Left ventricle myocardium inferior (tissue), 1 donor: ENCODE results near the gene WSB1. TPM values are rescaled to one million over a fixed set of nuclear protein-coding genes. Genes with fewer than 3 reads are reported as not detected.
A peak's percentile ranks its signal among the peaks of the same experiment; 100 is the strongest.

ENCODE experiments used
- DNase-seq: peaks from one replicate; pipeline ENCODE4 v3.0.0-alpha.2; 2020
- H3K27ac ChIP-seq: fragments of 200-600 bp; replicated peaks from 2 replicates; pipeline ENCODE4 v1.8.0; 2021
- H3K27me3 ChIP-seq: fragments of 200-600 bp; 2 replicates; pipeline ENCODE4 v1.8.0; 2021; ENCODE audit warnings: low read depth
- H3K36me3 ChIP-seq: fragments of 200-600 bp; 2 replicates; pipeline ENCODE4 v1.8.0; 2021
- H3K4me1 ChIP-seq: fragments of 200-600 bp; 2 replicates; pipeline ENCODE4 v1.8.0; 2021
- H3K4me3 ChIP-seq: fragments of 200-600 bp; 2 replicates; pipeline ENCODE4 v1.8.0; 2021; ENCODE audit warnings: mild to moderate bottlenecking, moderate library complexity
- H3K9me3 ChIP-seq: fragments of 200-600 bp; replicated peaks from 2 replicates; pipeline ENCODE4 v1.8.0; 2021
- intact Hi-C: fragments of 100-400 bp; cut with micrococcal nuclease; formaldehyde crosslinking; loops from one replicate; pipeline ENCODE4 v1.11.0; 2022
- total RNA-seq: library from RNA; stranded (reverse); fragmentation: NEBNext Ultra II Directional; extraction: Animal tissue kit (Norgen Biotek cat#: 25700); gene quantifications from one replicate; pipeline ENCODE4 v1.2.1, GENCODE V29; 2021
- TF ChIP-seq, protein P1 (sequence below): fragments of 200-600 bp; IDR thresholded peaks from 2 replicates; pipeline ENCODE4 v1.8.0; 2021; ENCODE audit warnings: antibody characterized with exemption, mild to moderate bottlenecking, borderline replicate concordance
- donor health status: DM: no; HTN: yes; CAD: no; lungs with severe emphysema.

Gene WSB1
- total RNA-seq, 1 donor from 2014 or later = 53.3 TPM

DNA sequence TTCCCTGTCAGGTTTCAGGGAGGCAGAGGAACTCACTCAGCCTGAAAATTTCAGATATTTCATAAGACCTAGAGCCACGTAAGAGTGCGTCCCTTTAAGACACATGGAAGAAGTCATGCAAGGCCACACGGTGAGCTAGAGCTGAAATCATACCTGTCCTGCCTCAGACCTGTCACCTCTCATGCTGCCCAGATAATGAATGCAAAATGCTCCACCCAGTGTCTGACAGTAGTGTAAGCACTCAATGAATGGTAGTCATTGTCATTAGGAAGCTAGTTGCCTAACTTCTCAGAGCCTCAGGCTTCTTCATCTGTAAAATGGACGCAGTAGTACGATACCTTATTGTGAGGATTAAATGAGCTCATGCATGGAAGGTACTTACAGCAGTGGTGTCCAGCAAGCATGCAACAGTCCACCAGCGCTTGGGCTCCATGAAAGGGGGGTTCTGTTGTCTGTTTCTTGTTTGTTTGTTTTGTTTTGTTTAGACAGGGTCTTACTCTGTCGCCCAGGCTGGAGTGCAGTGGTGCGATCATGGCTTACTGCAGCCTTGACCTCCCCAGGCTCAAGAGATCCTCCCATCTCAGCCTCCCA, 60.7 kb downstream of the WSB1 start:
- H3K27ac ChIP-seq = peak overlapping the region; percentile 97
- intact Hi-C loops = loop anchor here (5.0 to 10.0 kb wide), 2 partner anchors 120 to 248 kb away; no protein-coding TSS in a partner anchor

DNA sequence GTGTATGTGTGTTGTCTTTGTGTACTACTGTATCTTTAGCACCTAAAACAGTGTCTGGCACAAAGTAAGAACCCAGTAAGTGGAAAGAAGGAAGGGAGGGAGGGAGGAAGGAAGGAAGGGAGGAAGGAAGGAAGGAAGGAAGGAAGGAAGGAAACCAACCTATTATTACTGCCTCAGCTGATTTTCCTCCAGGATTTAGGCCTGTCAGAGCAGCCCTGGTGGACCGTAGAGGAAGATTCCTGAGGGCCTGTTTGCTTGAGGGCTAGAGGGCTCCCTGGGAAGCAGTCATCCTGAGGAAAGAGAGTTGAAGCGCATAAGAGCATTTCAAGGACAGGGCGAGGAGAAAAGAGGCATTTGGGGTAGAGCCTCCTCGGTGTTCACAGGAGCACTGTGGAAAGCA, 61.5 kb downstream of the WSB1 start:
- Histone ChIP-seq H3K27ac (no peak overlapping the region), H3K27me3 (no peaks in the 10 kb centered on the region), H3K4me1 (peaks cover 30% of the 10 kb centered on the region), H3K9me3 (no peaks in the 10 kb centered on the region), H3K4me3 (no peak overlapping the region), H3K36me3 (no peaks in the 10 kb centered on the region)
- no peak for DNase-seq
- intact Hi-C loops = loop anchor here (10.0 kb wide), 1 partner anchor 121 kb away; no protein-coding TSS in a partner anchor
- TF ChIP-seq, protein P1, sequence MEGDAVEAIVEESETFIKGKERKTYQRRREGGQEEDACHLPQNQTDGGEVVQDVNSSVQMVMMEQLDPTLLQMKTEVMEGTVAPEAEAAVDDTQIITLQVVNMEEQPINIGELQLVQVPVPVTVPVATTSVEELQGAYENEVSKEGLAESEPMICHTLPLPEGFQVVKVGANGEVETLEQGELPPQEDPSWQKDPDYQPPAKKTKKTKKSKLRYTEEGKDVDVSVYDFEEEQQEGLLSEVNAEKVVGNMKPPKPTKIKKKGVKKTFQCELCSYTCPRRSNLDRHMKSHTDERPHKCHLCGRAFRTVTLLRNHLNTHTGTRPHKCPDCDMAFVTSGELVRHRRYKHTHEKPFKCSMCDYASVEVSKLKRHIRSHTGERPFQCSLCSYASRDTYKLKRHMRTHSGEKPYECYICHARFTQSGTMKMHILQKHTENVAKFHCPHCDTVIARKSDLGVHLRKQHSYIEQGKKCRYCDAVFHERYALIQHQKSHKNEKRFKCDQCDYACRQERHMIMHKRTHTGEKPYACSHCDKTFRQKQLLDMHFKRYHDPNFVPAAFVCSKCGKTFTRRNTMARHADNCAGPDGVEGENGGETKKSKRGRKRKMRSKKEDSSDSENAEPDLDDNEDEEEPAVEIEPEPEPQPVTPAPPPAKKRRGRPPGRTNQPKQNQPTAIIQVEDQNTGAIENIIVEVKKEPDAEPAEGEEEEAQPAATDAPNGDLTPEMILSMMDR = no peak

More for the DNA sequence above, 60.7 kb downstream of the WSB1 start:
- Histone ChIP-seq H3K27me3 (no peaks in the 10 kb centered on the region), H3K4me3 (peak overlapping the region; percentile 77), H3K9me3 (no peaks in the 10 kb centered on the region), H3K4me1 (peaks cover 30% of the 10 kb centered on the region), H3K36me3 (no peaks in the 10 kb centered on the region)
- no peak for DNase-seq
- TF ChIP-seq, protein P1 = peak; percentile 6

DNA sequence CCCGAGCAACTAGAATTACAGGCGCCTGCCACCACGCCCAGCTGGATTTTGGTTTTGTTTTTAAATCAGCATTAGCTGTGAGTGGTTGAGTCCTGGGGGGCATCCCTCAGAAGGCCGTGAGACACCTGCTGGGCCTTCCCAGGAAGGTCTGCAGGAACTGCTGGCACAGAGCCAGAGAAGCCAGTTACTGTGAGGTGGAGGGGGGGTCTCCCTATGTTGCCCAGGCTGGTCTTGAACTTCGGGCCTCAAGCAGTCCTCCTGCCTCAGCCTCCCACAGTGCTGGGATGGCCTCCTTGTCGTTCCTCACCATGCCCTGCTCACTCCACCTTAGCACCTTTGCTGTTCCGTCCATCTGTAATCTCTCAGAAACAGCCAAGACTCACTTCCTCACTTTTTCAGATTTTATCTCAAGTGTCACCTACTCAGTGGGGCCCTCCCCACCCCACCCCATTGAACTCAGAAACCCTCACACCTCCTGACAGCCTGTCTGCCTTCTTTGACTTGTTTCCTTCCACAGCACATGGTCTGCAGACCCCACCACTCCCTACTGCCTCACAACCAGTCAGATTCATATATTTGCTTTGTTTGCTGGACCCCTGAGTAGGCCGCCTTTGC, 62.3 kb downstream of the WSB1 start:
- DNase-seq = no peak
- H3K4me3 ChIP-seq = no peak overlapping the region
- H3K9me3 ChIP-seq = no peaks in the 10 kb centered on the region
- TF ChIP-seq, protein P1 = no peak
- no peak overlapping the region for H3K27ac ChIP-seq
- intact Hi-C loops = loop anchor here (10.0 kb wide), 1 partner anchor 121 kb away; no protein-coding TSS in a partner anchor
- H3K36me3 ChIP-seq = no peaks in the 10 kb centered on the region
- no peaks in the 10 kb centered on the region for H3K27me3 ChIP-seq
- peaks cover 28% of the 10 kb centered on the region for H3K4me1 ChIP-seq

DNA sequence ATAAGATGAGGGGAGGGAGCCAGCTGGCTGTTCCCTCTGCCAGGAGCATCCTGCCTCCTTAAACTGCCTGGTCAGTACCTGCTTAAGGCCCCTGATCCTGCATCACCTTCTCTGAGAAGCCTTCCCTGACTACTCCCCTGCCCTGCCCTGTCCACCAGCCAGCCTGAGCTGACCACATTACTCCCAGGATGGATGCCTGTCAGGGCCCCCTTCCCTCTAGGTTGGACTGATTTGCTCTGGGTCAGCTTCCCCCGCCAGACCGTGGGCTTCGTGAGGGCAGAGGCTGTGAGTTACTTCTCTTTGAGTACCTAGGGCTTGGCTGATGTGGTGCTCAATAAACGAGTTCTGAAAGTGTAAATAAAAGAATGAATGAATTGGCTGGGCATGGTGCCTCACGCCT, 63.3 kb downstream of the WSB1 start:
- intact Hi-C loops = loop anchor here (10.0 kb wide), 1 partner anchor 122 kb away; no protein-coding TSS in a partner anchor
- H3K4me3 ChIP-seq = no peak overlapping the region
- no peaks in the 10 kb centered on the region for H3K9me3 ChIP-seq
- no peak overlapping the region for H3K27ac ChIP-seq
- no peaks in the 10 kb centered on the region for H3K27me3 ChIP-seq
- H3K4me1 ChIP-seq = peaks cover 20% of the 10 kb centered on the region
- DNase-seq = no peak
- no peaks in the 10 kb centered on the region for H3K36me3 ChIP-seq
- TF ChIP-seq, protein P1 = no peak

DNA sequence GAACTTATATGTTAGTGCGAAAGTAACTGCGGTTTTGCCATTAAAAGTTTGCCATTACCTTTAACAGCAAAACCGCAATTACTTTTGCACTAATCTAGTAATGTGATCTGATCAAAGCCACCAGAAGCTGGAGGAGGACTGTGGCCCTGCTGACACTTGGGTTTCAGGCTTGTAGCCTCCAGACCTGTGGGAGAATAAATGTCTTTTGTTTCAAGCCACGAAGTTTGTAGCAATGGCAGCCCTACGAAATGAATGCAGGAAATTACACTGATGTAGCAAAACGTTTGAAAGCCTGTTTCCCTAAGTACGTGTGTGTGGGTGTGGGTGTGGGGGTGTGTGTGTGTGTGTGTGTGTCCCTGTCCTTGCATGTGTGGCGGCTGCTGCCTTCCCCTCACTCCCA, 66.6 kb downstream of the WSB1 start:
- TF ChIP-seq, protein P1 = no peak
- Histone ChIP-seq H3K27me3 (no peaks in the 10 kb centered on the region), H3K27ac (no peak overlapping the region), H3K4me1 (peaks cover 6% of the 10 kb centered on the region), H3K9me3 (no peaks in the 10 kb centered on the region), H3K4me3 (no peak overlapping the region), H3K36me3 (no peaks in the 10 kb centered on the region)
- intact Hi-C loops = no loop called here
- DNase-seq = no peak
